Gastrocnemius medialis (tissue), 4 donors: Measurements from ENCODE around the gene FAM78A.
"Not testable (repeated sequence)": the region's sequence is repeated elsewhere in the genome, so short reads cannot be mapped to it uniquely, and the experiment has no call there.

ENCODE experiments used
- CTCF ChIP-seq, 5 experiments: fragments of 450-650 bp in 3 of 5; fragments of 200-600 bp in 2 of 5; sonication (generic) in 2 of 5; IDR thresholded peaks in 4 of 5; conservative IDR thresholded peaks in 1 of 5; 1 replicate in 4 of 5; 2 replicates in 1 of 5; pipeline ENCODE4 v1.5.1; 2016 to 2019; ENCODE audit warnings: antibody characterized with exemption in 5 of 5, mild to moderate bottlenecking in 3 of 5, moderate library complexity in 3 of 5
- POLR2A ChIP-seq, 2 donors: fragments of 450-650 bp; IDR thresholded peaks; one replicate each; pipeline ENCODE4 v1.6.1; 2017; ENCODE audit warnings: antibody characterized with exemption in 2 of 2, mild to moderate bottlenecking in 2 of 2, moderate library complexity in 2 of 2

DNA sequence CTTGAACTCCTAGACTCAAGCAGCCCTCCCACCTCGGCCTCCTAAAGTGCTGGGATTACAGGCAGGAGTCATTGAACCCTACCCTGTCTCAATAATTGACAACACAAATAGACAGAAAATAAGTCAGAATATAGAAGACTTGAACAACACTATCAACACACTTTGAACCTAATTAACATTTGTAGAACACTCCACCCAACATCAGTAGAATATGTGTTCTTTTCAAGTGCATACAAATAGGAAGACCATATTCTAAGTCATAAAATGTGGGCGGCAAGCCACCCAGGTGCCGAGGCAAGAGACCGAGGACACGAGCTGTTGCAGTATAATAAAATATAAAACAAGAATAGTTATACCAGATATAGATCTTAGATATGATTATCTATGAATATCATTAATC is 32.0 kb downstream of the FAM78A start:
- TF ChIP-seq CTCF (IDR thresholded peaks at IDR 0.05 in 4 of 5, conservative IDR thresholded peaks at IDR 0.05 in 1 of 5); POLR2A (IDR thresholded peaks at IDR 0.05): not testable (repeated sequence)
